ENCODE measurements around the gene FHAD1. TPM values are rescaled to one million over a fixed set of nuclear protein-coding genes. Genes with fewer than 3 reads are reported as not detected.

The FHAD1 gene
- total RNA-seq, 2 donors from 2014 or later, result 4.4 TPM; not detected in 1

GRCh38 chr1:15310544-15310943, 63.5 kb downstream of the FHAD1 start:
- Histone ChIP-seq H3K27me3 (replicated peaks; ENCODE audit: insufficient read depth) (no peaks in the 10 kb centered on the region), H3K4me1 (ENCODE audit: control insufficient read depth in 1 of 2, low read depth in 2 of 2) (no peaks in the 10 kb centered on the region), H3K27ac (no peak overlapping the region), H3K9me3 (no peaks in the 10 kb centered on the region), H3K36me3 (no peaks in the 10 kb centered on the region), H3K4me3 (no peak overlapping the region)
- DNase-seq (ENCODE audit: low spot score), result no peak
- ATAC-seq (ENCODE audit: insufficient number of reproducible peaks, low FRiP score, low read depth), result no peak
- TF ChIP-seq CTCF (IDR thresholded peaks at IDR 0.05), result no peak

- no peak for DNase-seq (ENCODE audit: low spot score)
- H3K4me3 ChIP-seq, result no peak overlapping the region
- H3K4me1 ChIP-seq (ENCODE audit: control insufficient read depth in 1 of 2, low read depth in 2 of 2), result no peaks in the 10 kb centered on the region
These were observed 64.2 kb downstream of the FHAD1 start for GRCh38 chr1:15311122-15311822.

GRCh38 chr1:15311880-15312279, 64.9 kb downstream of the FHAD1 start:
- no peaks in the 10 kb centered on the region for H3K27me3 ChIP-seq (replicated peaks; ENCODE audit: insufficient read depth)
- no peaks in the 10 kb centered on the region for H3K9me3 ChIP-seq
- no peak overlapping the region for H3K4me3 ChIP-seq
- no peaks in the 10 kb centered on the region for H3K36me3 ChIP-seq
- H3K4me1 ChIP-seq (ENCODE audit: control insufficient read depth in 1 of 2, low read depth in 2 of 2), result no peaks in the 10 kb centered on the region
- no peak overlapping the region for H3K27ac ChIP-seq
- ATAC-seq (ENCODE audit: insufficient number of reproducible peaks, low FRiP score, low read depth) (no peak), DNase-seq (ENCODE audit: low spot score) (no peak)
- TF ChIP-seq CTCF (IDR thresholded peaks at IDR 0.05), result no peak

More at GRCh38 chr1:15311122-15311822, 64.2 kb downstream of the FHAD1 start:
- no peaks in the 10 kb centered on the region for H3K36me3 ChIP-seq
- ATAC-seq (ENCODE audit: insufficient number of reproducible peaks, low FRiP score, low read depth), result no peak
- H3K27ac ChIP-seq, result no peak overlapping the region
- no peak for TF ChIP-seq CTCF (IDR thresholded peaks at IDR 0.05)
- H3K9me3 ChIP-seq, result no peaks in the 10 kb centered on the region
- no peaks in the 10 kb centered on the region for H3K27me3 ChIP-seq (replicated peaks; ENCODE audit: insufficient read depth)

- no peaks in the 10 kb centered on the region for H3K36me3 ChIP-seq
- DNase-seq (ENCODE audit: low spot score) (no peak), ATAC-seq (ENCODE audit: insufficient number of reproducible peaks, low FRiP score, low read depth) (no peak)
- H3K27ac ChIP-seq, result no peak overlapping the region
- no peaks in the 10 kb centered on the region for H3K4me1 ChIP-seq (ENCODE audit: control insufficient read depth in 1 of 2, low read depth in 2 of 2)
- no peaks in the 10 kb centered on the region for H3K9me3 ChIP-seq
- no peak for TF ChIP-seq CTCF (IDR thresholded peaks at IDR 0.05)
- no peak overlapping the region for H3K4me3 ChIP-seq
- peaks cover 4% of the 10 kb centered on the region for H3K27me3 ChIP-seq (replicated peaks; ENCODE audit: insufficient read depth)
These were observed 65.8 kb downstream of the FHAD1 start for GRCh38 chr1:15312626-15313411.
